ENCODE measurements around the gene STK33. TPM values are rescaled to one million over a fixed set of nuclear protein-coding genes. Genes with fewer than 3 reads are reported as not detected.

Gene STK33
- total and polyA plus RNA-seq, 2 of the 13 experiments (the other 11 are each of a cell fraction or from before 2014, with no cell fraction given): 2.7 to 12.6 TPM

DNA sequence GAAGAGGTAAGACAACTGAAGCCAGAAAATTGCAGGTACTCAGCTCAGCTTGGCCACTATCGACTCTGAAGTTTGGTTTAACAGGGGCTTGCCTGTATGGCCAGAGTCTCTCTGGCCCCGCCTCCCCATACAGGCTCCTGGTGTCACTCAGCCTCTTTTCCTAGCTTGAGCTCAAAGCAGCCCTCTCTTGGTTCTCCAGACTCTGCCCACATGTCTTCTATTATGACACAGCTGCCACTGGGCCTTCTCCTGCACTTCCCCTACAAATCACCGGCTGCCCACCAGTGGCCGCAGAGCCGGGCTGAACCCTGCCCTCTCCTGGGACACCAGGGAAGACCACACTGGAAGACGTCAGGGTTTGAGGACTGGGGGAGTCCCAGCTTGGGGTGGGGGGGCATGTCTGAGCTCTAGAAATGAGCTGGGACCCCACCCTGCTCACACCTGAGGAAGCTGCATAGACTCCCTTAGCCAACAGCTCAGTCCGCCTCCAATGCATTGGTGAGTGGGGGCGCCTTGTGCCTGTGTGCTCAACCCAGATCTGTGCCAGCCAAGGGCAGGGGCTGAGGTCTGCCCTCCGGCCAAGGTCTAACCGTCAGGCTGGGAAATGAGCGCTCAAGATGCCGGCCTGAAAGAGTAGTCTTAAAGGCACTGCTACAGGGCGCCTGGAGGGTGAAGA is 236.0 kb downstream of the STK33 start:
- Histone ChIP-seq H3K9me3 (ENCODE audit: low read length) (no peaks in the 10 kb centered on the region), H3K4me2 (ENCODE audit: low read depth, low read length) (no peak overlapping the region), H3K27me3 (ENCODE audit: control insufficient read depth in 1 of 2, insufficient read depth in 2 of 2, low read length in 2 of 2) (peaks cover 3 to 37% of the 10 kb centered on the region in 2 experiments), H3K79me2 (ENCODE audit: insufficient read depth, low read length) (no peaks in the 10 kb centered on the region), H3K4me1 (ENCODE audit: insufficient read depth, low read length) (peaks cover 11% of the 10 kb centered on the region; the same call in 1 of the 2 replicates), H2AFZ (ENCODE audit: low read length) (no peak overlapping the region), H3K4me3 (replicated peaks in 1 of 3; ENCODE audit: insufficient read depth in 1 of 3, low read depth in 2 of 3, low read length in 3 of 3) (no peak overlapping the region), H3K27ac (ENCODE audit: extremely low read length, insufficient read depth, low read length) (no peak overlapping the region), H3K36me3 (replicated peaks in 1 of 2; ENCODE audit: control insufficient read depth in 1 of 2, insufficient read depth in 2 of 2, low read length in 2 of 2) (no peaks in the 10 kb centered on the region), H3K9ac (ENCODE audit: insufficient read depth, low read depth, low read length) (no peak overlapping the region), H4K20me1 (ENCODE audit: insufficient read depth, low read length) (no peaks in the 10 kb centered on the region)
- BruUV-seq (replicated peaks): no TSS peak
- POLR2A ChIA-PET: no interaction called here
- ATAC-seq (peak; percentile 6; the same call in 2 of the 3 replicates), DNase-seq (ENCODE audit: low spot score) (no peak), FAIRE-seq (no peak)
- in situ Hi-C loops (cut with HindIII; ENCODE audit: extremely low pct_ligation_motif_present, low pct_unique_long_range_greater_than_20kb): no loop called here
- 78% methylated on average over 4 of the region's 13 CpGs for WGBS (ENCODE audit: low lambda C conversion rate)
- intact Hi-C loops (cut with micrococcal nuclease; ENCODE audit: unreplicated experiment): no loop called here
- CTCF ChIA-PET (ENCODE audit: low intra/inter-chr PET ratio, low total read pairs): no interaction called here
- TF ChIP-seq, protein P1, sequence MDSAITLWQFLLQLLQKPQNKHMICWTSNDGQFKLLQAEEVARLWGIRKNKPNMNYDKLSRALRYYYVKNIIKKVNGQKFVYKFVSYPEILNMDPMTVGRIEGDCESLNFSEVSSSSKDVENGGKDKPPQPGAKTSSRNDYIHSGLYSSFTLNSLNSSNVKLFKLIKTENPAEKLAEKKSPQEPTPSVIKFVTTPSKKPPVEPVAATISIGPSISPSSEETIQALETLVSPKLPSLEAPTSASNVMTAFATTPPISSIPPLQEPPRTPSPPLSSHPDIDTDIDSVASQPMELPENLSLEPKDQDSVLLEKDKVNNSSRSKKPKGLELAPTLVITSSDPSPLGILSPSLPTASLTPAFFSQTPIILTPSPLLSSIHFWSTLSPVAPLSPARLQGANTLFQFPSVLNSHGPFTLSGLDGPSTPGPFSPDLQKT (CRISPR knock-in tag; IDR thresholded peaks at IDR 0.05; ENCODE audit: borderline replicate concordance): no peak
- TF ChIP-seq, protein P2, sequence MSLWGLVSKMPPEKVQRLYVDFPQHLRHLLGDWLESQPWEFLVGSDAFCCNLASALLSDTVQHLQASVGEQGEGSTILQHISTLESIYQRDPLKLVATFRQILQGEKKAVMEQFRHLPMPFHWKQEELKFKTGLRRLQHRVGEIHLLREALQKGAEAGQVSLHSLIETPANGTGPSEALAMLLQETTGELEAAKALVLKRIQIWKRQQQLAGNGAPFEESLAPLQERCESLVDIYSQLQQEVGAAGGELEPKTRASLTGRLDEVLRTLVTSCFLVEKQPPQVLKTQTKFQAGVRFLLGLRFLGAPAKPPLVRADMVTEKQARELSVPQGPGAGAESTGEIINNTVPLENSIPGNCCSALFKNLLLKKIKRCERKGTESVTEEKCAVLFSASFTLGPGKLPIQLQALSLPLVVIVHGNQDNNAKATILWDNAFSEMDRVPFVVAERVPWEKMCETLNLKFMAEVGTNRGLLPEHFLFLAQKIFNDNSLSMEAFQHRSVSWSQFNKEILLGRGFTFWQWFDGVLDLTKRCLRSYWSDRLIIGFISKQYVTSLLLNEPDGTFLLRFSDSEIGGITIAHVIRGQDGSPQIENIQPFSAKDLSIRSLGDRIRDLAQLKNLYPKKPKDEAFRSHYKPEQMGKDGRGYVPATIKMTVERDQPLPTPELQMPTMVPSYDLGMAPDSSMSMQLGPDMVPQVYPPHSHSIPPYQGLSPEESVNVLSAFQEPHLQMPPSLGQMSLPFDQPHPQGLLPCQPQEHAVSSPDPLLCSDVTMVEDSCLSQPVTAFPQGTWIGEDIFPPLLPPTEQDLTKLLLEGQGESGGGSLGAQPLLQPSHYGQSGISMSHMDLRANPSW (CRISPR knock-in tag; IDR thresholded peaks at IDR 0.05; ENCODE audit: borderline replicate concordance): no peak
- TF ChIP-seq MATR3 (CRISPR knock-in tag; IDR thresholded peaks at IDR 0.05) (no peak), ZNF124 (CRISPR knock-in tag; IDR thresholded peaks at IDR 0.05) (no peak), ZMYM2 (CRISPR knock-in tag; IDR thresholded peaks at IDR 0.05) (no peak), PHF5A (CRISPR knock-in tag; IDR thresholded peaks at IDR 0.05; ENCODE audit: low read depth, unreplicated experiment) (no peak), MTA3 (CRISPR knock-in tag; IDR thresholded peaks at IDR 0.05) (no peak), ZNF570 (CRISPR knock-in tag; IDR thresholded peaks at IDR 0.05; ENCODE audit: borderline replicate concordance) (no peak), ZNF790 (CRISPR knock-in tag; IDR thresholded peaks at IDR 0.05; ENCODE audit: borderline replicate concordance) (no peak)
- TF ChIP-seq, protein P3, sequence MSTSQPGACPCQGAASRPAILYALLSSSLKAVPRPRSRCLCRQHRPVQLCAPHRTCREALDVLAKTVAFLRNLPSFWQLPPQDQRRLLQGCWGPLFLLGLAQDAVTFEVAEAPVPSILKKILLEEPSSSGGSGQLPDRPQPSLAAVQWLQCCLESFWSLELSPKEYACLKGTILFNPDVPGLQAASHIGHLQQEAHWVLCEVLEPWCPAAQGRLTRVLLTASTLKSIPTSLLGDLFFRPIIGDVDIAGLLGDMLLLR (CRISPR knock-in tag; IDR thresholded peaks at IDR 0.05): no peak
- TF ChIP-seq, protein P4, sequence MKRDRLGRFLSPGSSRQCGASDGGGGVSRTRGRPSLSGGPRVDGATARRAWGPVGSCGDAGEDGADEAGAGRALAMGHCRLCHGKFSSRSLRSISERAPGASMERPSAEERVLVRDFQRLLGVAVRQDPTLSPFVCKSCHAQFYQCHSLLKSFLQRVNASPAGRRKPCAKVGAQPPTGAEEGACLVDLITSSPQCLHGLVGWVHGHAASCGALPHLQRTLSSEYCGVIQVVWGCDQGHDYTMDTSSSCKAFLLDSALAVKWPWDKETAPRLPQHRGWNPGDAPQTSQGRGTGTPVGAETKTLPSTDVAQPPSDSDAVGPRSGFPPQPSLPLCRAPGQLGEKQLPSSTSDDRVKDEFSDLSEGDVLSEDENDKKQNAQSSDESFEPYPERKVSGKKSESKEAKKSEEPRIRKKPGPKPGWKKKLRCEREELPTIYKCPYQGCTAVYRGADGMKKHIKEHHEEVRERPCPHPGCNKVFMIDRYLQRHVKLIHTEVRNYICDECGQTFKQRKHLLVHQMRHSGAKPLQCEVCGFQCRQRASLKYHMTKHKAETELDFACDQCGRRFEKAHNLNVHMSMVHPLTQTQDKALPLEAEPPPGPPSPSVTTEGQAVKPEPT (CRISPR knock-in tag; IDR thresholded peaks at IDR 0.05; ENCODE audit: low read depth): no peak
- TF ChIP-seq, protein P5, sequence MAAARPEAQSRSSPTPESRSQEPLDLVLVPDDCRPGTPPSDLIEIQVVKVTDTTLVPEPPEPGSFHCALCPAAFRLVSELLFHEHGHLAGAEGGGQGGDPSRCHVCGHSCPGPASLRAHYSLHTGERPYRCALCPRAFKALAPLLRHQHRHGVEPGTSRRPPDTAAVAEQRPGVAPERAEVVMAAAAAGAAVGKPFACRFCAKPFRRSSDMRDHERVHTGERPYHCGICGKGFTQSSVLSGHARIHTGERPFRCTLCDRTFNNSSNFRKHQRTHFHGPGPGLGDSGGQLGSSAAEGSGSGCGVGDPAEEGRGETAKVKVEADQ (CRISPR knock-in tag; IDR thresholded peaks at IDR 0.05; ENCODE audit: borderline replicate concordance): no peak
- TF ChIP-seq, protein P6, sequence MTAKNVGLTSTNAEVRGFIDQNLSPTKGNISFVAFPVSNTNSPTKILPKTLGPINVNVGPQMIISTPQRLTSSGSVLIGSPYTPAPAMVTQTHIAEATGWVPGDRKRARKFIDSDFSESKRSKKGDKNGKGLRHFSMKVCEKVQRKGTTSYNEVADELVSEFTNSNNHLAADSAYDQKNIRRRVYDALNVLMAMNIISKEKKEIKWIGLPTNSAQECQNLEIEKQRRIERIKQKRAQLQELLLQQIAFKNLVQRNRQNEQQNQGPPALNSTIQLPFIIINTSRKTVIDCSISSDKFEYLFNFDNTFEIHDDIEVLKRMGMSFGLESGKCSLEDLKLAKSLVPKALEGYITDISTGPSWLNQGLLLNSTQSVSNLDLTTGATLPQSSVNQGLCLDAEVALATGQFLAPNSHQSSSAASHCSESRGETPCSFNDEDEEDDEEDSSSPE (CRISPR knock-in tag; IDR thresholded peaks at IDR 0.05): no peak
